Jurkat, Clone E6-1 (cell line): ENCODE measurements around the gene CRISPLD2.
A peak's percentile ranks its signal among the peaks of the same experiment; 100 is the strongest.

Experiments used
- DNase-seq: peaks from one replicate; pipeline ENCODE4 v3.0.0-alpha.2; 2011; ENCODE audit warnings: low read depth, low spot score
- H3K4me3 ChIP-seq: 2 replicates; pipeline ENCODE4 v1.5.1; 2011; ENCODE audit warnings: mild to moderate bottlenecking, low read length, control low read depth, moderate library complexity

The CRISPLD2 gene

GRCh38 chr16:84794626-84795025 is 25.2 kb upstream of the CRISPLD2 start:
- H3K4me3 ChIP-seq, result no peak overlapping the region
- DNase-seq, result no peak

- DNase-seq, result no peak
- no peak overlapping the region for H3K4me3 ChIP-seq
Measured at GRCh38 chr16:84795329-84796053, 24.3 kb upstream of the CRISPLD2 start.

GRCh38 chr16:84800158-84800978 is 19.4 kb upstream of the CRISPLD2 start:
- no peak for DNase-seq
- H3K4me3 ChIP-seq, result no peak overlapping the region

GRCh38 chr16:84803146-84803545 is 16.6 kb upstream of the CRISPLD2 start:
- H3K4me3 ChIP-seq, result no peak overlapping the region
- no peak for DNase-seq

- no peak for DNase-seq
- H3K4me3 ChIP-seq, result no peak overlapping the region
Measured at GRCh38 chr16:84804326-84804725, 15.5 kb upstream of the CRISPLD2 start.

- H3K4me3 ChIP-seq, result no peak overlapping the region
- no peak for DNase-seq
Measured at GRCh38 chr16:84806256-84806889, 13.4 kb upstream of the CRISPLD2 start.

GRCh38 chr16:84806890-84807258 is 12.9 kb upstream of the CRISPLD2 start:
- H3K4me3 ChIP-seq, result no peak overlapping the region
- no peak for DNase-seq

GRCh38 chr16:84807776-84808175 is 12.0 kb upstream of the CRISPLD2 start:
- H3K4me3 ChIP-seq, result no peak overlapping the region
- DNase-seq, result no peak

GRCh38 chr16:84808826-84809225 is 11.0 kb upstream of the CRISPLD2 start:
- DNase-seq, result no peak
- H3K4me3 ChIP-seq, result no peak overlapping the region

- peak; percentile 77 for DNase-seq
- H3K4me3 ChIP-seq, result no peak overlapping the region
Measured at GRCh38 chr16:84810518-84811273, 9.1 kb upstream of the CRISPLD2 start.

- H3K4me3 ChIP-seq, result no peak overlapping the region
- no peak for DNase-seq
Measured at GRCh38 chr16:84811529-84811928, 8.3 kb upstream of the CRISPLD2 start.

- no peak for DNase-seq
- no peak overlapping the region for H3K4me3 ChIP-seq
Measured at GRCh38 chr16:84813141-84813934, 6.4 kb upstream of the CRISPLD2 start.

- no peak overlapping the region for H3K4me3 ChIP-seq
- DNase-seq, result no peak
Measured at GRCh38 chr16:84815462-84815861, 4.3 kb upstream of the CRISPLD2 start.

- no peak for DNase-seq
- no peak overlapping the region for H3K4me3 ChIP-seq
Measured at GRCh38 chr16:84816023-84816422, 3.8 kb upstream of the CRISPLD2 start.

GRCh38 chr16:84816485-84816884 is 3.3 kb upstream of the CRISPLD2 start:
- no peak for DNase-seq
- H3K4me3 ChIP-seq, result no peak overlapping the region

- no peak overlapping the region for H3K4me3 ChIP-seq
- no peak for DNase-seq
Measured at GRCh38 chr16:84817206-84817605, 2.6 kb upstream of the CRISPLD2 start.

GRCh38 chr16:84817613-84818012 is 2.2 kb upstream of the CRISPLD2 start:
- no peak overlapping the region for H3K4me3 ChIP-seq
- no peak for DNase-seq

- no peak overlapping the region for H3K4me3 ChIP-seq
- DNase-seq, result no peak
Measured at GRCh38 chr16:84818133-84818532, 1.7 kb upstream of the CRISPLD2 start.
